Measurements from ENCODE around the gene COMMD9.
"Not testable (repeated sequence)": the region's sequence is repeated elsewhere in the genome, so short reads cannot be mapped to it uniquely, and the experiment has no call there.

The COMMD9 gene

GRCh38 chr11:36289226-36289852 lies at the start of gene COMMD9:
COMMD9 (minus strand) TSS chr11:36289424; CDS start chr11:36289412, 12 bp downstream.
- DNase-seq: peak; percentile 96

DNA sequence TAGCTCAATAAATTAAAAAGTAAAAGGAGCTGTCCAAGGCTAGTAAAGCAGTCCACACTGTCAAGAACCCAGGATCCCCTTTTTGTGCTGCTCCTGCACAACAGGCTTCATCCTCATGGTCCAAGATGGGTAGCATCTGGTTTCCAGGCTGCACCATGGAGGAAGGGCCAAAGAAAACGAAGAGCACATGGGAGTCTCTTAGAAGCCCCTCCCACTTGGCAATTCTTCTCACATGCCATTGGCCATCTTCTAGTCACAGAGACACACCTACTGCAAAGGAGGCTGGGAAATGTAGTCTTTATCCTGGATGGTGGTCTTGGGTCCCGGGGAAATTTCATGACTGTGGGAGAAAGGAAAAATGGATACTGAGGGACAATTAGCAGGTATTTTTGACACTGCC lies 44.7 kb upstream of the COMMD9 start:
- DNase-seq: no peak

DNA sequence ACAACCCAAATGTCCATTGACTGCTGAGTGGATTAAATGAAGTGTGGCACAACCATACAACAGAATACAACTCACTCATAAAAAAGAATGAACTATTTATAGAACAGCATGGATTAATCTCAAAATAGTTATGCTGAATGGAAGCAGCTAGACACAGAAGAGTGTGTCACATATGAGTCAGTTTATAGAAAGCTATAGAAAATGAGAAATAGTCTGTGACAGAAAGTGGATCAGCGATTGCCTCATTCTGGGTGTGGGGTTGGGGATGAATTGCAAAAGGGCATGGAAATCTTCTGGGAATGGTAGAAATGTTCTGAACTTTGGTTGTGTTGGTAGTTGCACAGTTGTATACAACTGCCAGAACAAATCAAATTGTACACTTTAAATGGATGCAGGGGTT lies 44.2 kb upstream of the COMMD9 start:
- no peak for DNase-seq

- no peak for DNase-seq
Observed at GRCh38 chr11:36330411-36330810, 41.2 kb upstream of the COMMD9 start.

- no peak for DNase-seq
Observed at GRCh38 chr11:36328966-36329673, 39.9 kb upstream of the COMMD9 start.

GRCh38 chr11:36326524-36327419 lies 37.5 kb upstream of the COMMD9 start:
- DNase-seq: no peak

DNA sequence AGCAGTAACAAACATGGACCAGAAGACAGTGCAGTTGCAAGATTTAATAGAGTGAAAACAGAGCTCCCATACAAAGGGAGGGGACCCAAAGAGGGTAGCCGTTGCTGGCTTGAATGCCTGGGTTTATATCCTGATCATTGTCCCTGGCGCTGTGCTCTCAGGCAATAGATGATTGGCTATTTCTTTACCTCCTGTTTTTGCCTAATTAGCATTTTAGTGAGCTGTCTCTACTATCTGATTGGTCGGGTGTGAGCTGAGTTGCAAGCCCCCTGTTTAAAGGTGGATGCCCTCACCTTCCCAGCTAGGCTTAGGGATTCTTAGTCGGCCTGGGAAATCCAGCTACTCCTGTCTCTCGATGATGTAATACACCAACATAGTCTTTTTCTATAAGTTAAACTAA lies 36.2 kb upstream of the COMMD9 start:
- DNase-seq: not testable (repeated sequence)

DNA sequence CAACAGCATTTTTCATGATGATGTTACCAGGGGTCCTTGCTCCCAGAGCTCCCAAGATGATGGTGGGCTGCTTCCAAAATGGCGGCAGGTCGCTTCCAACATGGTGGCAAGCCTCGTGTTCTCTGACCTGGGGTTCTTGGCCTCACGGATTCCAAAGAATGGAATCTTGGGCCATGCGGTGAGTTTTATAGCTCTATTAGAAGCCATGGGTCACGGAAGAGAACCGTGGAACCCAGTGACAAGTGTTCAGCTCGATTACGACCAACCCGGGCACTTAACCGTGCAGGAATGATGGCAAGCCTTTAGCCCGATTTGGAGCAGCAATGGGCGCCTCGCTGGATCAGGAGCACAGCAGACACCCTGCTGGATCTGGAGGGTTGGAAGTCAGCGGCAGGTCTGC lies 35.7 kb upstream of the COMMD9 start:
- DNase-seq: not testable (repeated sequence)

DNA sequence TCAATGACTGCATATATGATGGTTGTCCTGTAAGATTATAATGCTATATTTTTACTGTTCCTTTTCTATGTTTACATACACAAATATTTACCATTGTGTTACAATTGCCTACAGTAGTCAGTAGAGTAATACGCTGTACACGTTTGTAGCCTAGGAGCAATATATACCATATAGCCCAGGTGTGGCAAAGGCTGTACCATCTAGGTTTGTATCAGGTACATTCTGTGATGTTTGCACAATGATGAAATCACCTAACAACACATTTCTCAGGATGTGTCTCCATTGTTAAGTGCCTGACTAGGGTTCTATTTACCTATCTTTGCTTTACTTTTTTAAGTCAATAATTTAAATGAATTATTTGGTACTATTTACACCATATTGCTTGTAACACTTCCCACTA lies 28.8 kb upstream of the COMMD9 start:
- no peak for DNase-seq

DNA sequence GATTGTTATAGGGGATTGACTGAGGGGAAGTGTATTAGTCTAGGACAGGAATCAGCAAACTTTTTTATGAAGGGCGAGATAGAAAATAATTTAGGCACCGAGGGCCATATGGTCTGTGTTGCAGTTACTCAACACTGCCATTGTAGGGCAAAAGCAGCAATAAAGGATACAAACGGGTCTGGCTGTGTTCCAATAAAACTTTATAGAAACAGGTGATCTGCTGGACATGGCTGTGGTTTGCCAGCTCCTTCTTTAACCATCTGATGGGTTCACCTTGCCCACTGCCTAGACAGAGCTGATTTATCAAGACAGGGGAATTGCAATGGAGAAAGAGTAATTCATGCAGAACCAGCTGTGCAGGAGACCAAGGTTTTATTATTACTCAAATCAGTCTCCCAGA lies 26.8 kb upstream of the COMMD9 start:
- DNase-seq: no peak

DNA sequence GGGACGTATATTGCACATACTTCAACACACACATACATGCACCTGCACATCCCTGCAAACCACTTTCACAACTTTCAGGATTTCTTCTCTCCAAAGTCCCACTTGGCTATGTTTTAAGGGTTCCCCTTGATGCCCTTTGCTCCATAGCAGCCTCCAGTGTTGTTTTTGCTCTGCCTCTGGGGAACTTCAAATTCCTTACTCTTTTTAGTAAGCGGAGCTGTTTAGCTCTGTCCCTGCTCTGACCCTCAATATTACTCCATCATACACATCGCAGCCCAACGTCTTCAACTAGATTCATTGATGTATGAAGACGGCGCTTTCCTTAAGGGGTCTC lies 25.2 kb upstream of the COMMD9 start:
- no peak for DNase-seq

GRCh38 chr11:36313750-36314433 lies 24.7 kb upstream of the COMMD9 start:
- no peak for DNase-seq

DNA sequence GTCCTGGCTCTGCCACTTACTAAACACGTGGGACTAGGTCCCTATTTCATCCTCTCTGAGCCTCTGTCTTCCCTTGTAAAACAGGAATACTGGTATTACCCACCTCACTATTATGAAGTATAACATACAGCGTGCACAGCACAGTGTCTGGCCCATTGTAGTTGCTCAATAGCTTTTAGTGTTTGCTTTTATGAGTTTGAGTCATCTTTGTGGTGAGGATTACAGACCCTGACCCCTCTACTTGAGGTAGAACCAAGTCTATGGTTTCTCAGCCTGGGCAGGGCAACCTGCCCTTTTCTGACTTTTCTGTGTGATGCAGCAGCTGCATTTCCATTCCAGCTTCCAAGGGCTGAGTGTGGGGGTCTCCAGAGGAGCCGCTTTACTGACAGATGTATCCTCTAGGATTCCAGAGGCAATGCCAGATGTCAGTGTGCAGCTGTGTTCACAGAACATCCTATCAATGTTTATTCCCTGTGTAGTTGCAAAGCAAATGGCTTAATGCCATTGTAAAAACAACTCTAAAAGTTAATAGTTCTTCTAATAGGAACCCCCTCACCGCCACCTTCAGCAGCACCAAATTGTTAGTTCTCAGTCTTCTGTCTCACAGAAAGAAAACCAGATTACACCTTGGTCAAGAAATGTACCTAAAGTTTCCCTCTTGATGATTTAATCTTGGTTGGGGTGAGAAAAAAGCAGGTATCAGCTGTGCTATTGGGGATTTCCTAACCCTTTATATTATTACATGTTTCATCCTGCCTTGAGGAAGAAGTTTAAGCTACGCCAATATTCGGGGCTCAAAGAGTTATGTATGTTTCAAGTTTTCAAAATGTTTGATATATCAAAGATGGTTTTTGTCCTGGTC lies 23.6 kb upstream of the COMMD9 start:
- DNase-seq: no peak

GRCh38 chr11:36311926-36312595 lies 22.8 kb upstream of the COMMD9 start:
- DNase-seq: no peak

- DNase-seq: no peak
Observed at GRCh38 chr11:36309779-36310178, 20.6 kb upstream of the COMMD9 start.

GRCh38 chr11:36308577-36308976 lies 19.4 kb upstream of the COMMD9 start:
- DNase-seq: no peak

DNA sequence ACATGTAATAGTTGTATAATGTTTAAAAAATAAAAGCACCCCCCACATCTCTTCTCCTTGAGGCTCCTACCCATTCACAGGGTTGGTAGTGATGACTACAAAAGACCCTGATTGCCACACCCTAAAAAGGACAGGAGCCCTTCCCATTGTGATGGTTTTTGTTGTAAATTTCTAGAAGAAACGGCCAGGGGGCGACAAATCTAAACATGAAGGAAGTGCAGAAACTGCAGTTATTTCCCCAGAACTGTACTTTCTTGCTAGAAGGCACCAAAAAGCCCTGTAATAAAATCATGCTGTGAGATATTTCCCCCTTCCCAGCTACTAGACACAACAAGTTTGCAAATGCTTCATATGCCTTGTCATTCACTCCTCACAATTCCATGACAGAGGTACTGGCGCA lies 17.7 kb upstream of the COMMD9 start:
- DNase-seq: no peak

DNA sequence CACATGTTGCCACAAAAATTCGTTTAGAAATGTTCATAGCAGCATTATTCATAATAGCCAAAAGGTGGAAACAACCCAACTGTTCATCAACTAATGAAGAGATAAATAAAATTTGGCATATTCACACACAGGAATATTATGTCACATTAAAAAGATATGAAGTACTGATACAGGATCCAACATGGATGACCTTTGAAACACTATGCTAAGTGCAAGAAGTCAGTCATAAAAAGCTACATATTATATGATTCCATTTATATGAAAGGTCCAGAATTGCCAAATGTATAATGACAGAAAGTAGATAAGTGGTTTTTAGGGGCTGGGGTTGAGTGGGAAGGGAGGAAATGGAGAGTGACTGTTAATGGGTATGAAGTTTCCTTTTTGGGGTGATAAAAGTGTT lies 15.8 kb upstream of the COMMD9 start:
- no peak for DNase-seq

DNA sequence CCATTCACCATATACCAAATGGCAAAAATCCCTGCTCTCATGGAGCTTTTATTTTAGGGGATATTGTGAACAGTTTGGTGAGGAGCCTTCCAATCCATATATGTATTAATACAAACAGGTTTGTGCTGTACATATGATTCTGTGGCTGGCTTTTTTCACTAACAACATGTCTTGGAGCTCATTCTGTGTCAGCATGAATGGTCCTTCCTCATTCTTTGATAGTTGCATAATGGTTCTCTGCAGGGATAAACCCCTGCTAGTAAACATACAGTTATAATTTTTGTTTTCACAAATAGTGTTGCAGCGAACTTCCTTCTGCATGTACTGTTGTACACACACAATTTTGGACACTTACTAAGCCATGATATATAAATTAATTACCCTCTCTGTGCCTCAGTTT lies 15.1 kb upstream of the COMMD9 start:
- no peak for DNase-seq

- DNase-seq: no peak
Observed at GRCh38 chr11:36300650-36301049, 11.4 kb upstream of the COMMD9 start.

DNA sequence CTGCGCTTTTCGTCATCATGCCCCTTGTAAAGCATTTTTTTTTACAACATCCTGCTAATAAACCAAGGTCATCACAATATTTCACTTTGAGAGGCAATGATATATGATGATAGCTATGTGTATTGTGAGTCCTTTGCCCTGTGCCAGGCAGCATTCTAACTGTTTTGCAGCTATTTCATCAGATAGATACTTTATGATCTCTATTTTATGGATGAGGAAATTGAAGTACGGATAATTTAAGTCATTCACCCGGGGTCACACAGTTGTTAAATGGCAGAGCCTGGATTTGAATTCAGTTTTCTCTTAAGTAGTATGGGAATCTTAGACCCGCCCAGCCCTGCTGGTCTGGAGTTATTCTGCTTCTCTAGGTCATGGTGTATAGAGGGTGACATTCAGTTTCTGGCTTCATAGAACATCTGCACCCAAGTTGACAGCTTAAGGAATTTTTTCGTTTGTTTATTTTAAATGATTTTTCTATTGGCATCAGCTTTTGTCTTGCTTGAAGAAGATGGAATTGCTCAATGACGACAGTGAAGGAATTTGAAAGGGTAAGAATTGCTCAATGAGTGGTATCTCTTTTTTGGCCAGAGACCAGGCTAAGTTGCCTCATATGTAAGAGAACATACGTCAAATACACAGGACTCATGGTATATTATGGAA lies 7.8 kb upstream of the COMMD9 start:
- no peak for DNase-seq

Data from stimulated activated CD4-positive, alpha-beta T cell treated with anti-CD3 and anti-CD28 coated beads, Interleukin-1b, Interleukin-23, amount 100 ng/mL, for 48 hours (primary cell).